ENCODE results near the gene RHBDL1.

RHBDL1 gene

DNA sequence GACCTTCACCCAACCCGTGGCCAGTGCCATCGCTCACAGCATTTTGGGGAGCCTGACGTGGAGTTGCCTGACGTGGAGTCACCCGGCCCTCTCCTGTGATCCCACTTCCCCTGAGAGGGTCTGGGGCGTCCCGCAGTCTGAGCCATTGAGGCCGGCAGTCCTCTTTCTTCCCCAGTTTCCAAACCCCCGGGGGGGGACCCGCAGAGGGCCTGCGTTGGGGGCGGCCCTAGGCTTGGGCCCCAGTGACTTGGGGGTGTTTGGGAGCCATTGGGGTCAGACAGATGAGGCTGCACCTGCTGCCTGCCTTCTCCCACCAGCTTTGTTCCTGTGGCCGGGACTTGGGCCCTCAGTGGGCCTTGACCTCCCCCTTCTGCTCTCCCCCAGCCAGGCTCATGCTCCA lies 5.8 kb upstream of the RHBDL1 start:
- no peak overlapping the region for H3K4me3 ChIP-seq (ENCODE audit: low read length, poor library complexity, severe bottlenecking)
- H3F3A ChIP-seq (ENCODE audit: low read depth): no peaks in the 10 kb centered on the region
- peaks cover 5% of the 10 kb centered on the region for H3K4me1 ChIP-seq (ENCODE audit: insufficient read depth, low read length, poor library complexity, severe bottlenecking)
- TF ChIP-seq CTCF (conservative IDR thresholded peaks at IDR 0.05; ENCODE audit: low read length) (no peak), EZH2phosphoT487 (IDR thresholded peaks at IDR 0.05; ENCODE audit: borderline replicate concordance) (no peak)
- no peak overlapping the region for H2AFZ ChIP-seq (ENCODE audit: low read length)
- no peak overlapping the region for H3K9ac ChIP-seq (ENCODE audit: low read depth, low read length, poor library complexity, severe bottlenecking)
- no peaks in the 10 kb centered on the region for H3K9me3 ChIP-seq (ENCODE audit: insufficient read depth, low read depth, low read length)
- no peaks in the 10 kb centered on the region for H3K9me2 ChIP-seq (replicated peaks; ENCODE audit: low read depth, low read length)
- peaks cover 17% of the 10 kb centered on the region; the same call in 1 of the 2 replicates for H3K79me2 ChIP-seq (ENCODE audit: insufficient read depth, low read length)
- H3K27me3 ChIP-seq (ENCODE audit: insufficient read depth, low read length, poor library complexity, severe bottlenecking): no peaks in the 10 kb centered on the region
- H4K20me1 ChIP-seq (ENCODE audit: insufficient read depth, low read length, poor library complexity, severe bottlenecking): no peaks in the 10 kb centered on the region
- H3K4me2 ChIP-seq (ENCODE audit: low read depth, low read length, poor library complexity, severe bottlenecking): peak overlapping the region; percentile 67
- no peaks in the 10 kb centered on the region for H3K36me3 ChIP-seq (ENCODE audit: insufficient read depth, low read length)

DNA sequence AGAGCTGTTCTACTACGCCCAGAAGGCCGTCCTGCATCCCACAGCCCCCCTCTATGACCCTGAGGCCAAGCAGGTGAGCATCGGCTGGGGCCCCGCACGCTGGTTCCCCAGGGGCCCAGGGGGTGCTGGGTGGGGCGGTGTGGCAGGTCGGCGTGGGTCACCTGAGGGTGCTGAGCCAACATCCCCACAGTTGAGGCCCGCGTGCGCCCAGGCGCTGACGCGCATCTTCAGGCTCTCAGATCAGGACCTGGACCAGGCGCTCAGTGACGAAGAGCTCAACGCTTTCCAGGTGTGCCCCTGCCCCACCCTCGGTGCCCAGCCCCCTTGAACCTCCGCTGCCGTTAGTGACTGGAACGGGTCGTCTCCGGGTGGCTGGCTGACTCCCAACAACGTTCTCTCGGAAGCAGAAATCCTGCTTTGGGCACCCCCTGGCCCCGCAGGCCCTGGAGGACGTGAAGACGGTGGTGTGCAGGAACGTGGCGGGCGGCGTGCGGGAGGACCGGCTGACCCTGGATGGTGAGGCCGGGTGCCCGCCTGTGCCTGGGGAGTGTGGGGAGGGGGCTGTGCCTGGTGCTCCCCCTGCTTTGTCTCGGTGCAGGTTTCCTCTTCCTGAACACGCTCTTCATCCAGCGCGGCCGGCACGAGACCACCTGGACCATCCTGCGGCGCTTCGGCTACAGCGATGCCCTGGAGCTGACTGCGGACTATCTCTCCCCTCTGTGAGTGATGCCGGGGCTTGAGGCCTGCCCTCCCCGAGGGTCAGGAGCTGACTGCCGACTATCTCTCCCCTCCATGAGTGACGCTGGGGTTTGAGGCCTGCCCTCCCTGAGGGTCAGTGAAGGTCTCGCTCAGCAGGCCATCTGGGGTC lies 4.8 kb upstream of the RHBDL1 start:
- Histone ChIP-seq H3K9me2 (replicated peaks; ENCODE audit: low read depth, low read length) (no peaks in the 10 kb centered on the region), H3F3A (ENCODE audit: low read depth) (no peaks in the 10 kb centered on the region), H4K20me1 (ENCODE audit: insufficient read depth, low read length, poor library complexity, severe bottlenecking) (no peaks in the 10 kb centered on the region), H3K4me1 (ENCODE audit: insufficient read depth, low read length, poor library complexity, severe bottlenecking) (peaks cover 5% of the 10 kb centered on the region), H3K27me3 (ENCODE audit: insufficient read depth, low read length, poor library complexity, severe bottlenecking) (no peaks in the 10 kb centered on the region), H3K4me2 (ENCODE audit: low read depth, low read length, poor library complexity, severe bottlenecking) (no peak overlapping the region), H3K79me2 (ENCODE audit: insufficient read depth, low read length) (peaks cover 17% of the 10 kb centered on the region; the same call in 1 of the 2 replicates), H2AFZ (ENCODE audit: low read length) (no peak overlapping the region), H3K9me3 (ENCODE audit: insufficient read depth, low read depth, low read length) (no peaks in the 10 kb centered on the region), H3K9ac (ENCODE audit: low read depth, low read length, poor library complexity, severe bottlenecking) (no peak overlapping the region), H3K4me3 (ENCODE audit: low read length, poor library complexity, severe bottlenecking) (no peak overlapping the region), H3K36me3 (ENCODE audit: insufficient read depth, low read length) (no peaks in the 10 kb centered on the region)
- no peak for TF ChIP-seq EZH2phosphoT487 (IDR thresholded peaks at IDR 0.05; ENCODE audit: borderline replicate concordance)
- TF ChIP-seq CTCF (conservative IDR thresholded peaks at IDR 0.05; ENCODE audit: low read length): no peak

DNA sequence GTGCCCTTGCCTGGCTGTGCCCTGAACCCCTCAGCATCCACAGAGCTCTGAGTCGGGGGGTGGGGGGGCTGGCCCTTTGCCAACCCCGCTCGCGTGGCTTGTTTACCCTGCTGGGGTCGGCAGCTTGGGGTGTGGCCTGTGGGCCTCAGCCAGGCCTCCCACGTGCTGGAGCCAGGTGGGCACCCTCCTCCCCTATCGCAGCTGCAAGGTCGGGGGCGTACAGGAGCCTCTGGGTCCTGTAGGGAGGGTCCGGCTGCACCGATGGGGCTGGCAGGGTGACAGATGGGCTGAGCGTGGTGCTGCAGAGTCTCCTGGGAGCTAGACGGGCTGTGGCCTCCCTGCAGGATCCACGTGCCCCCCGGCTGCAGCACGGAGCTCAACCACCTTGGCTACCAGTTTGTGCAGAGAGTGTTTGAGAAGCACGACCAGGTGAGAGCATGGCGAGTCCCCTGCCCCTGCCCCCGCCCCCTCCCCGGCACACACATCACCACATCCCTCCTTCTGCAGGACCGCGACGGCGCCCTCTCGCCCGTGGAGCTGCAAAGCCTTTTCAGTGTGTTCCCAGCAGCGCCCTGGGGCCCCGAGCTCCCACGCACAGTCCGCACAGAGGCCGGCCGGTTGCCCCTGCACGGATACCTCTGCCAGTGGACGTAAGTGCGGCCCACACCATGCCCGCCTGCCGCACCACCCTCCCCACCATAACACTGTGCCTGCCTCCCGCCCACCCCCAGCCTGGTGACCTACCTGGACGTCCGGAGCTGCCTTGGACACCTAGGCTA lies 3.9 kb upstream of the RHBDL1 start:
- no peaks in the 10 kb centered on the region for H3K36me3 ChIP-seq (ENCODE audit: insufficient read depth, low read length)

More for the DNA sequence above, 3.9 kb upstream of the RHBDL1 start:
- no peaks in the 10 kb centered on the region for H3K27me3 ChIP-seq (ENCODE audit: insufficient read depth, low read length, poor library complexity, severe bottlenecking)
- no peaks in the 10 kb centered on the region for H3K9me2 ChIP-seq (replicated peaks; ENCODE audit: low read depth, low read length)
- TF ChIP-seq CTCF (conservative IDR thresholded peaks at IDR 0.05; ENCODE audit: low read length) (no peak), EZH2phosphoT487 (IDR thresholded peaks at IDR 0.05; ENCODE audit: borderline replicate concordance) (no peak)
- no peaks in the 10 kb centered on the region for H3F3A ChIP-seq (ENCODE audit: low read depth)
- no peaks in the 10 kb centered on the region for H3K9me3 ChIP-seq (ENCODE audit: insufficient read depth, low read depth, low read length)
- H4K20me1 ChIP-seq (ENCODE audit: insufficient read depth, low read length, poor library complexity, severe bottlenecking): no peaks in the 10 kb centered on the region
- no peak overlapping the region for H2AFZ ChIP-seq (ENCODE audit: low read length)
- H3K4me2 ChIP-seq (ENCODE audit: low read depth, low read length, poor library complexity, severe bottlenecking): no peak overlapping the region
- H3K4me1 ChIP-seq (ENCODE audit: insufficient read depth, low read length, poor library complexity, severe bottlenecking): peaks cover 5% of the 10 kb centered on the region
- peaks cover 17% of the 10 kb centered on the region; the same call in 1 of the 2 replicates for H3K79me2 ChIP-seq (ENCODE audit: insufficient read depth, low read length)
- no peak overlapping the region for H3K4me3 ChIP-seq (ENCODE audit: low read length, poor library complexity, severe bottlenecking)
- no peak overlapping the region for H3K9ac ChIP-seq (ENCODE audit: low read depth, low read length, poor library complexity, severe bottlenecking)
